Stimulated activated naive CD8-positive, alpha-beta T cell treated with anti-CD3 and anti-CD28 coated beads, Interleukin-15, Interleukin-2, amounts not matched to agents 100 U/mL and 50 U/mL, for 24 hours (primary cell): ENCODE results near the gene LRRFIP1.
"Not testable (repeated sequence)": the region's sequence is repeated elsewhere in the genome, so short reads cannot be mapped to it uniquely, and the experiment has no call there.

Experiments used
- ATAC-seq: fragments of 150-1000 bp; cut with Tn5 transposase; one replicate; pipeline ENCODE4 v1.10.0; 2021
- DNase-seq: peaks from one replicate; pipeline ENCODE4 v3.0.0; 2021

LRRFIP1 gene

DNA sequence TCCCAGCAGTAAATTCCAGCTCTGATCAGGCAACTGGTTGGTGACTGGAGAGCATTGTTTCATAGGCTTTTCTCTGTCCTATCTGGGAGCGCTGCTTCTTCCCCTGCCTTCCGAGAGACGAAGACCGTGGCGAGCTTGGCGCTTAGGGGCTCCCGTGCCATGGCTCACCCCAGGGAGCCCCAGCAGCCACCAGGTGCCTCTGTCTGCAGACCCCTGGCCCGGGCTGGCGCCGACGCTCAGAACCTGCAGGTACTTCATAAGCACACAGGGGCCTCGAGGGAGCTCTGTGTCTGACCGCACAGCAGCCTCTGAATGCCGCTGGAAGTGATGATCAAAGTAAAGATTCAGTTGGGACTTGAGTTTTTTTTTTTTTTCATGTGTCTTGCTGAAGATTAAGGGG, 152.1 kb downstream of the LRRFIP1 start:
- DNase-seq (no peak), ATAC-seq (no peak)

DNA sequence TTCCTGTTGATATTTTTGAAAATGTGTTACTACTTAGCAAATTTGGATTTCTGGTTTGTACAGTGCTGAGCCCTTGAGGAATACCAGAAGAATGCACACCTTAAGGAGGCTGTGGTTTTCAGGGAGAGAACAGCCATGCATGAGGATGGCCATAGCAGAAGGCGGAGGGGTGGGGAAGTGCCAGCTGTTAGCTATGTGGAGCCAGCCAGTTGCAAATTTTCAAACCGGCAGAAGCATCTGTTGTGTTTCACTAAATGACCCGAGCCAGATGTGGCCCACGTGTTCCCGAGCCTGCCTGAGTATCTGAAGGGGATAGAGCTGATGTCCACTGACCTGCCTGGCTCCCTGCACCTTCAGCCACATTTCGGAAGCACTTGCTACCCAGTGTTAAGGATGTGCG, 154.8 kb downstream of the LRRFIP1 start:
- DNase-seq (no peak), ATAC-seq (peak; percentile 19)

DNA sequence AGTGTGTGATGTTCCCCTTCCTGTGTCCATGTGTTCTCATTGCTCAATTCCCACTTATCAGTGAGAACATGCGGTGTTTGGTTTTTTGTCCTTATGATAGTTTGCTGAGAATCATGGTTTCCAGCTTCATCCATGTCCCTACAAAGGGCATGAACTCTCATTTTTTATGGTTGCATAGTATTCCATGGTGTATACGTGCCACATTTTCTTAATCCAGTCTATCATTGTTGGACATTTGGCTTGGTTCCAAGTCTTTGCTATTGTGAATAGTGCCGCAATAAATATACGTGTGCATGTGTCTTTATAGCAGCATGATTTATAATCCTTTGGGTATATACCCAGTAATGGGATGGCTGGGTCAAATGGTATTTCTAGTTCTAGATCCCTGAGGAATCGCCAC, 156.3 kb downstream of the LRRFIP1 start:
- not testable (repeated sequence) for ATAC-seq

DNA sequence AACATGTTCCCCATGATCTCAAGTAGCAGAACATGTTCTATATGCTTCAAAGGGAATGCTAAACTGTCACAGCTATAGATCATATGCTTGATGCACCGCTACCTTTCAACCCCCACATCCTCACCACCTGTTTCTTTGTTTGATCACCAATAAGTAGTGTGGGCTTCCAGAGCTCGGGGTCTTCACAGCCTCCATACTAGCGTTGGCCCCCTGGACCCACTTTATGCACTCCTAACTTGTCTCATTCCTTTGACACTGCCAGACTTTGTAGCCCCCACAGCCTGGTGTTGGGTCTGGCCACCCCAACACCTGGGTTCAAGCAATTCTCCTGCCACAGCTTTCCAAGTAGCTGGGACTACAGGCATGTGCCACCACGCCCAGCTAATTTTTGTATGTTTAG, 159.5 kb downstream of the LRRFIP1 start:
- DNase-seq = no peak
- no peak for ATAC-seq

More for the DNA sequence above, 156.3 kb downstream of the LRRFIP1 start:
- DNase-seq = not testable (repeated sequence)

DNA sequence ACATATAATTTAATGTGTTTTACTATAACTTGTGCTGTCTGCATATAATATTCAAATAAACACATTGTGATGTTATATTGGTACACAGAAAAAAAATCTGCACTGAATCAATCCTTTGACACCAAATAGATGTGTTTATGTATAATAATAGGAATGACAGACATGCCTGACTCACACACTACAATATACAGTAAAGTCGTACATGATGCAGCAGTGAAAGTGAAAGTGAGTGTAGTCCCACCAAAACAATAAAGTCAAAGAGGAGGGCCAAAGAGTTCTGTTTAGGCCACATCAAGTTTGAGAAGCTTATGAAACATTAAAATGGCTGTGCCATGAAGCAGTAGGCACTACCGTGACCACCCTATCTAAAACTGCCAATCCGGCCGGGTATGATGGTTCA, 163.0 kb downstream of the LRRFIP1 start:
- no peak for DNase-seq
- no peak for ATAC-seq

DNA sequence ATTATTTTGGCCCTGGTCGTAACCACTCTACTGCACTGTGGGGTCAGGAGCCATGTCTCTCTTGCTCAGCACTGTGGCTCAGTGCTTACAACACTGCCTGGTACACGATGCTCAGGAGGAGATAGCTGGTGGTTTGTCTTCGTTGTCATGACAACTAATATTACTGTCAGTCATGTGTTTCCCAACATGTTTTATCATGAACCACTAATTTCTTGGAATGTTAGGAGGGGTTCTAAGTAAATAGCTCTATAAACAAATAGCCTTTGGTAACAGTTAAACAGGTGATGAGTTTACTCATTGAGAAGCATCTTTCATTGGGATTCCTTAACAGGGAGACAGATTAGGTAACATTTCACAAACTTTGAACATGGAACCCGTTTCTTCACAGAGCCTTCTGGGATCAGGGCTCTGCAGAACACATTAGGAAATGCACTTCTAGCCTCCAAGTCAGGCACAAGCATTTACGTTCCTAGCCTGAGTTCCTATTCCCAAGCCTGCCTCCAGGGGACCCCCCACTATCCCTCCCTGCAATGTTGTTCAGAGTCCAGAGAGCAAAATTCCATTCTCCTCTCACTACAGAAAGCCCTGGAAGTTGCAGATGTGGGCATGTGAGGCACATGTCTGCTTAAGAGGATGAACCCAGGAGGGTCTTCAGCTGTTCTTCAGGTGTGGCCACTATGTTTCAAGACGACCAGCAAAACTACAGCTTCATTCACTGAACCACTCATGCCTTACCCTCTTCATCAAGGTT, 164.8 kb downstream of the LRRFIP1 start:
- ATAC-seq (no peak), DNase-seq (no peak)

DNA sequence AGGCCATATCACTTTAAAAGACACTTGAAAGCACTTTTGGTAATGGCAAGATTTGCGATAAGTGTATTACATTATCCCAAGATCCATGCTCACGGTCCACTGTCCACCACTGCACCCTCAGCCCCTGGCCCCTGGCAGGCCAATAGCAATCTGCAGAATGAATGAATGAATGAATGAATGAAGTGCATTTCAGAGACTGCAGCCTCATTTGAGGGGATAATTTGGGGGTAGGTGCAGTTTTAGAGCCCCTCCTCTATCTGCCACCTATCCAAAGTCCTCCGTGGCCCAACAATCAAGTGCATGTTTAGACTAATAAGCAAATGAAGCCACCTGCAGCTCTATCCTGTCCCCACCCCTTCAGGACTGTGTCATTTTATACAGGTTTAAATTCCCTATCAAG, 169.9 kb downstream of the LRRFIP1 start:
- ATAC-seq = no peak
- no peak for DNase-seq

DNA sequence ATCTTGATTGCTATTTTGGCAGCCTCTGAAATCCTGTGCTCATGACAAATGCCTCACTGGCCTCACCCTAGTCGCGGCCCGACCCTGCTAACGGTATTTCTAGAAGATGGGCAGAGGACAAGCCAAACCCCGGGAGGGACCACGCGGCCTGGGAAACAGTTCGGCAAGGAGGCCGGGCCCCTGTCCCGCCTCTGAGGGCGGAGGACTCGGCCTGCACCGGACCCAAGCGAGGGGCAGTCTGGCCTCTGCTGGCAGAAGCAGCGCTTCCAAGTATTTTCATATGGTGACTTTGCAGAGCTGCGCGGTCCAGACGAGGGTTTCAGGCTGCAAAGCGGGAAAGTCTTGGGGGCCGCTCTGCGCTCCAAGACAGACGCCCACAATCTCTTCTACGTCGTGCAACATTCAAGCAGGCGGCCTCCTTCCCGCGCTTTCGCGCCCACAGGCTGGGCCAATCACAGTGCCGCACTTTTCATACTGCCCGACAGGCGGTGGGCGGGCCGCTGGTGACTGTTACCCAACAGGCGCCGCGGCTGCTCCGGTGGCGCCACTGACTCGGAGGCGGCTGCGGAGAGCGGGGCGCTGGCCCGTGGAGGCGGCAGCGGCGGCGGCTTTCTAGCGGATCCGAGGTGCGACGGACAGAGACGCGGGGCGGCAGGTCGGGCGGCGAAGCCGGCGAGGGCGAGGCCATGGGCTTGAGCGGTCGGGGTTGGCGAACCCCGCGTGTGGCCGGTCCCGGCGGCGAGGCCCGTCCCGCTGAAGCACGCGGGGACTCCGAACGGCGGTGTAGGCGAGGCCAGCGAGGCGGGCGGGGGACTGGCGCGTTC, 171.1 kb downstream of the LRRFIP1 start, which contains the start of gene RBM44:
Gene RBM44, plus strand, starts transcription at position 544 of the 824 bp plus-strand sequence. CDS start 14,831 bp downstream, outside the sequence.
- no peak for ATAC-seq

DNA sequence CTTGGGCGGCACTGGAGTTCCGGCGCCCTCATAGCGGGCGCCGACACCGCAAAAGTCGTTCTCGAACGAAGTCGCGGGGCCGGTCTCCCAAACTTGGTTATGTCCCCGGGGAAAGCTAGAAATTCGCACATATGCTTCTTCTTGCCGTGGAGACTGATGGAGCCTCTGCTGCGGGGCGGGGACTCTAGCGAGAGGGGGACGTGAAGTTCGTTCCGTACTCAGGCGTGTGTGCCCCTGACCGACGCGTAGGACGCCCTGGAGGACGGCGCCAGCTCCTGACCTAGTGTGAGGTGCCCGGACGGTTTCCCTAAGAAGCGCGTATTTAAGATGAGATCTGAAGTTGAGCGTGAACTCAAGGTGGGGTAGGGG, 171.7 kb downstream of the LRRFIP1 start:
- DNase-seq = no peak
- no peak for ATAC-seq

More for the DNA sequence above, 171.1 kb downstream of the LRRFIP1 start, which contains the start of gene RBM44:
- no peak for DNase-seq

DNA sequence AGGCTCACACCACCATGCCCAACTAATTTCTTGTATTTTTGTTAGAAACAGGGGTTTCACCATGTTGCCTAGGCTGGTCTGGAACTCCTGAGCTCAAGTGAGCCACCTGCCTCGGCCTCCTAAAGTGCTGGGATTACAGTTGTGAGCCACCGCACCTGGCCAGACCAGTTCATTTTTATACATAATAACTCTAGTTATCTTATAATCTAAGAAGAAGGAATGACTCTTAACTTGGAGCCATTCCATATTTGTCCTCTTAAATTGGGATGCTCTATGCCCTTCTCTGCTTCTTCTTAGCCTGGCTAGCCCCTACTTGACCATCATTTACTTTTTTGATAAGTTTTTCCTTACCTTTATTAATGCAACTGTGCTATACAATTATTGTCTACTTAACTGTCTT, 174.1 kb downstream of the LRRFIP1 start:
- ATAC-seq = no peak
- no peak for DNase-seq

DNA sequence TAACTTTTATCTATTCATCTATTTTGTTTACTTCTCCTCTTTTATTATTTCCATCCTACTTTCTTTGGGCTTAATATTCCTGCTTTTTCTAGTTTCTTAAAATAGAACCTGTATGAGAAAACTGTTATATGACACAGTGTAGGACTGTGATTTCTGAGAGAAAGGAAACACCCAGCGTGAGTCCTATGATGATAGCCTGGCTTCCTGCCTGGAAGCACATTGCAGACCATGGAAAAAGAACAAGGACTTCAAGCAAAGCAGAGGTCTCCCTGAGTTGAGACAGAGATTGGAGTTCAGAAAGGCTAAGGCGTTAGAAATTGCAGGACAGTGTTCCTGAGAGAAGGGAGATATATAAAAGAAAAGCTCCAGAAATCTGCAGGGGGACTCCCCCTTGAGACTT, 178.9 kb downstream of the LRRFIP1 start:
- ATAC-seq (no peak), DNase-seq (no peak)

DNA sequence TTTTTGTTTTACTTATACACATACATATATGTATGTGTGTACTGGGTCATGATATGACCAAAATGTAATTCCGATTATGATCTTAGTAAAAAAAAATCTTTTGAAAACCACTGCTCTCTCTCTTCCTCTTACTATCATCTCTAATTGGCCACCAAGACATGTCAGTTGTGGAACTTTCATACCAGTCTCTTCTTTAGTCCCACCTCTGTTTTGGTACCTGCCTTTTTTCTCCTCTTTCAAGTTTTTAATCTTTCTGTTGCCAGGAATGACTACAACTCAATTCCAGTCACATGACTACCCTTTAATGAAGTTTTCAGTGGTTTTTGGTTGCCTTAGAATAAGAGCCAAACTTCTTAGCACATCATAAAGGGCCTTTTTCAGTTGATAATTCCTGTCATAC, 188.2 kb downstream of the LRRFIP1 start:
- no peak for ATAC-seq

DNA sequence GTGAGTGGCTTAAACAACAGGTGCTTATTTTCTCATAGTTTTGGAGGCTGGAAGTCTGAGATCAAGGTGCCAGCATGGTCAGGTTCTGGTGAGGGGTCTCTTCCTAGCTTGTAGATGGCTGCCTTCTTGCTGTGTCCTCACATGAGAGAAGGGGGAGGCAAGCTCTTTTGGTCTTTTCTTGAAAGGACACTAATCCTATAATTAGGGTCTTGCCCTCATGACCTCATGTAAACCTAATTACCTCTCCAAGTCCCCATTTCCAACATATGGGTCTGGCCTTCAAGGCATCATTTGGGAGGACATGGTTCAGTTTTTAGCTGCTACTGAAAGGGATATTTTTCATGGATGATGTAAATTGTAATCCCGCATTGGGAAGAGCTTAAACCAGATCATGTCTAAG, 189.1 kb downstream of the LRRFIP1 start:
- ATAC-seq = no peak
- no peak for DNase-seq

More for the DNA sequence above, 188.2 kb downstream of the LRRFIP1 start:
- no peak for DNase-seq

DNA sequence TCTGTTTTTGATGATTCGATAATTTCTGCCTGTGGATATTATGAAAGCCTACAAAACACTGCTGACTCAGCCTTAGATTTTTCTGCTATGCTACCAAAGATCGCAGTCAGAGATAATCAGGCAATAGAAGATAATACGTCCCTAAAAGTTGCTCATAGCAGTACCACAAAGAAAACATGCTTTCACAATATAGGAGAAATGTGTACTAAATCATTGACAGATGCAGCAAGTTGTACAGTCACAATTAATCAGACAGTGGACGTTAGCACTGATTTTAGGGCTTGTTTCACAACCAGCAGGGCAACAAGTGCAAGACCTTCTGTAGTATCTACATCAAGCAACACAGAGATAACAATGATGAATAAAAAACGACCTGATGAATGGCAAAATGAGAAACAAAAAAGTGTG, 190.7 kb downstream of the LRRFIP1 start:
- DNase-seq (no peak), ATAC-seq (no peak)

DNA sequence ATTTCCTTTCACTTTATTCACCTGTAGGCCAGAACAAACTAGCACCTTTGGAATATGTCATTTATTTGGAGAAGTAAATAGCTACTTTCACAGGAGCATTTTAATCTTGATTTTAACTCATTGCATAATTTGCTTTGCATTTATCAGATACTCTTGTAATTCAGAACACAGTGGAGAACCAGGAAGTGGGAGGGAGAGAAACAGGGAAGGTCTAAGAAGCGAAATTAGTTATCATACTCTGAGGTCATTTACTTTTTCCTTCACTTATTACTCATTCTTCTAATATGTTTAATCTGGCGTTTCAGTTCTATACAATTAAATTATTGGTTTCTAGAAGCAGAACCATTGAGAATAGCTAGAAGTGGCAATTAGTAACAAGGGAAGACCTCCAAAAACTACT, 191.8 kb downstream of the LRRFIP1 start:
- DNase-seq (no peak), ATAC-seq (no peak)

DNA sequence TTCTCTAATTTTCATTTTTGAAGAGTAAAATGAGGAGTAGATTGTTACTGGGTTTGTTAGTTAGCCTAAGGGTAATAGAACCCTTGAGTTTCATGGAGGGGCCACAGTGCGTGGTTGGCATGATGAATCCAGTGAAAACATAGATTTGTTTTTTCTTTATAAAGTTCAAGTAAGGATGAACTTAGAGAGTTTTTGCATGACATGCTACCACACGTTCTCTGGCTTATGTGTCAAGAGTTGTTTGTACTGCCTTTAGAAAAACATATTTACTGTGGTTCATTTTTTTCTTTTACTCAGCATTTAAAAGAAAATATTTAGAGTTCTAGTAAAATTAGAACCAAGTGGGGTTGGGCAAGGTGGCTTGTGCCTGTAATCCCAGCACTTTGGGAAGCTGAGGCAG, 193.0 kb downstream of the LRRFIP1 start:
- ATAC-seq (no peak), DNase-seq (no peak)

DNA sequence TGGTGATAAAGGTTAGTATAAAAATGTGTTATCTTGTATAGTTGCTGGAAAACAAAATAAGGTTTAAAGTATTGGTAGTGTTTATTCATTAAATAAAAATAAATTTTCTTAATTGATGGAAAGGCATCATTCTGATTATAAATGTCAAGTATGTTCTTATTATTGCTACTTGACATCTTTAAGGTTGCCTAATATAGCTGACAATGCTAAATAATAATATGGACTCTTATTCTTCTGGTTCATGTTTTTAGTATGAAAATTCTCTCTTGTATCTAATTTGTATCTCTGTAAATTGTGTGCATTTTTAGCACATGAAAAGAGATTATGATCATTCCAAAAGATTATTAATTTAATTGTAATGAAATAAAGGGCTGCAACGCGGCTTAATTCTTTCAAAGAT, 196.2 kb downstream of the LRRFIP1 start:
- no peak for DNase-seq
- ATAC-seq = no peak

DNA sequence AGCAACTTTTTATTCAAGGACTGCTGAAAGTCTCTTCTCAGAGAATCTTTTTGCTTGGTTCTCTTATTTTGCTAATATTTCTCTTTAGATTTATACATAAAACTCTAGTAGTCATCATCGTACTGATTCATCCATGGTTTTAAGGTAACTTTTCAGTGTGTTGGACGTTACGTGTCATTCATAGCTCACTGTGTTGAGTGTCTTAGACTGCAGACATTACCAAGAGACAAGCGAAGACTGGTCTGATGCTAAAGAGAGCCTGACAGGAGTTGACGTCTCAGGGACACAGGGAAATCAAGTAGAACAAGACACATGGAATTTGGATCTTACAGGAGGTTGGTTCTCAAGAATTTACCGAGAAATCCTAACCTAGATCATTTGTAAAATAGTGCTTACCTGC, 196.7 kb downstream of the LRRFIP1 start:
- ATAC-seq (no peak), DNase-seq (no peak)

DNA sequence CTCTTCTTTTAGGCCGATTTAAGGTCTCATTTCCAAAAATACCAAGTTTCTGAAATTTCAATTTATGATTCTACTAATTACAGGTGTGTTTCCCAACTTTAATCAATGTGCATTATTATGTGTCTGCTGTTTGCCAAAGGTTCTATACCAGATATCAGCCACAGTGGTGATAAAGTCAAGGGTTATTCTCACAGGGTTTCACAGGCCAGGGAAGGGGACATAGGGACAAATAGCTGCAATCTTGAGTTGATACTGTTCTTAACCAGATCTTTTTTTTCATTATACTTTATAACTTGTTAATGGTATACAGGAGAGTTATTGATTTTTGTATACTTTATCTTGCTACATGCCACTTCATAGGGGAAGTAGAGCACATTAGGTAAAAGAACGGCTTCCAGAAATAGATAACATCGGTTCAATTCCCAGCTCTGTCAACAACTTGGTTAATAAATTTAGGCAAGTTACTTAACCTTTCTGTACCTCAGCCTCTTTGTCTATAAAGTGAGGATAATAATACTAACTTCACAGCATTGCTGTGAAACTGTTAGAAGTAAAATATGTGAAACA, 200.1 kb downstream of the LRRFIP1 start:
- DNase-seq (no peak), ATAC-seq (no peak)
